Measurements from ENCODE around the gene BNC2. TPM values are rescaled to one million over a fixed set of nuclear protein-coding genes. Genes with fewer than 3 reads are reported as not detected.

The BNC2 gene
- total RNA-seq, 1 experiment from 2014 or later, result 0.20 TPM

DNA sequence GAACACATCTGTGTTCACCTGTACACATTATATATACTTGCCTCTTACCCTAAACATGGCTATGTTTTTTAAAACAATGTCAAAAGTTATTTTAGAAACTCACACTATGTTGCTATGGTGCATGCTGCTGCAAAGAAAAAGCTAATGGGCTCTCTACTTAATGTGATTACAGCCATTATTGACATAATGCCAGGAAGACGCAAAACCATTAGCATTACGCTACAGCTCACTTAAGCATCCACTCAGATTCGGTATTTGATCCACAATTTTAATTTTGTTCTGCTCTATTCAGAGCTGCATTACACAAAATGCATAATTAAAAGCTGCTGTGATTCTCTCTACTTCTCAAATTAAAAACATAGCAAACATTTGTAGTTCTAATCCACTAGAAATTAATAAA, 395.2 kb downstream of the BNC2 start:
- H3K27ac Mint-ChIP-seq (ENCODE audit: unreplicated experiment), result no peak overlapping the region
- H3K36me3 Mint-ChIP-seq (ENCODE audit: insufficient read depth, unreplicated experiment), result no peaks in the 10 kb centered on the region
- intact Hi-C loops (cut with micrococcal nuclease; ENCODE audit: unreplicated experiment), result no loop called here
- H3K4me3 Mint-ChIP-seq (ENCODE audit: unreplicated experiment), result no peak overlapping the region
- H3K9me3 Mint-ChIP-seq (ENCODE audit: unreplicated experiment), result no peaks in the 10 kb centered on the region
- H3K4me1 Mint-ChIP-seq (ENCODE audit: low read depth, unreplicated experiment), result no peaks in the 10 kb centered on the region
- Histone ChIP-seq H3K27me3 (replicated peaks; ENCODE audit: control insufficient read depth, insufficient read depth, low read length) (no peaks in the 10 kb centered on the region), H3K4me1 (no peaks in the 10 kb centered on the region), H3K4me3 (ENCODE audit: low read depth, low read length) (no peak overlapping the region), H3K36me3 (ENCODE audit: control insufficient read depth, insufficient read depth, low read length) (no peaks in the 10 kb centered on the region), H3K9me3 (no peaks in the 10 kb centered on the region)
- BruUV-seq (replicated peaks), result no TSS peak
- no peak for DNase-seq
- peaks cover 4% of the 10 kb centered on the region for H3K27me3 Mint-ChIP-seq (ENCODE audit: insufficient read depth, unreplicated experiment)
- POLR2A ChIA-PET, result no interaction called here
- CTCF ChIA-PET, result no interaction called here
- TF ChIP-seq CTCF (IDR thresholded peaks at IDR 0.05; ENCODE audit: insufficient read depth in 1 of 2, low read depth in 1 of 2, low read length in 1 of 2, severe bottlenecking in 1 of 2, unreplicated experiment in 1 of 2), result no peak

DNA sequence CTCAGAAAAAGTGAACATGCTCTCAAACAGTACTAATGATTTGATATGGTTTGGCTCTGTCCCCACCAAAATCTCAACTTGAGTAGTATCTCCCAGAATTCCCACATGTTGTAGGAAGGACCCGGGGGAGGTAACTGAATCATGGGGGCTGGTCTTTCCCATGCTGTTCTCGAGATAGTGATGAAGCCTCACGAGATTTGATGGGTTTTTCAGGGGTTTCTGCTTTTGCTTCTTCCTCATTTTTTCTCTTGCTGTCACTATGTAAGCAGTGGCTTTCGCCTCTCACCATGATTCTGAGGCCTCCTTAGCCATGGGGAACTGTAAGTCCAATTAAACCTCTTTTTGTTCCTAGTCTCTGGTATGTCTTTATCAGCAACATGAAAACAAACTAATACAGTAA, 401.3 kb downstream of the BNC2 start:
- BruUV-seq (replicated peaks), result no TSS peak
- Mint-ChIP-seq H3K4me1 (ENCODE audit: low read depth, unreplicated experiment) (no peaks in the 10 kb centered on the region), H3K27ac (ENCODE audit: unreplicated experiment) (no peak overlapping the region), H3K36me3 (ENCODE audit: insufficient read depth, unreplicated experiment) (no peaks in the 10 kb centered on the region), H3K4me3 (ENCODE audit: unreplicated experiment) (no peak overlapping the region), H3K27me3 (ENCODE audit: insufficient read depth, unreplicated experiment) (no peaks in the 10 kb centered on the region), H3K9me3 (ENCODE audit: unreplicated experiment) (no peaks in the 10 kb centered on the region)
- TF ChIP-seq CTCF (IDR thresholded peaks at IDR 0.05; ENCODE audit: insufficient read depth in 1 of 2, low read depth in 1 of 2, low read length in 1 of 2, severe bottlenecking in 1 of 2, unreplicated experiment in 1 of 2), result no peak
- ChIA-PET POLR2A (no interaction called here), CTCF (no interaction called here)
- Histone ChIP-seq H3K4me3 (ENCODE audit: low read depth, low read length) (no peak overlapping the region), H3K9me3 (no peaks in the 10 kb centered on the region), H3K36me3 (ENCODE audit: control insufficient read depth, insufficient read depth, low read length) (no peaks in the 10 kb centered on the region), H3K27me3 (replicated peaks; ENCODE audit: control insufficient read depth, insufficient read depth, low read length) (no peaks in the 10 kb centered on the region), H3K4me1 (no peaks in the 10 kb centered on the region)
- intact Hi-C loops (cut with micrococcal nuclease; ENCODE audit: unreplicated experiment), result no loop called here
- no peak for DNase-seq

- Mint-ChIP-seq H3K36me3 (ENCODE audit: insufficient read depth, unreplicated experiment) (peaks cover 6% of the 10 kb centered on the region), H3K27ac (ENCODE audit: unreplicated experiment) (no peak overlapping the region), H3K27me3 (ENCODE audit: insufficient read depth, unreplicated experiment) (no peaks in the 10 kb centered on the region), H3K4me3 (ENCODE audit: unreplicated experiment) (no peak overlapping the region), H3K4me1 (ENCODE audit: low read depth, unreplicated experiment) (no peaks in the 10 kb centered on the region), H3K9me3 (ENCODE audit: unreplicated experiment) (no peaks in the 10 kb centered on the region)
- BruUV-seq (replicated peaks), result no TSS peak
- H3K4me1 ChIP-seq, result no peaks in the 10 kb centered on the region
- CTCF ChIA-PET, result no interaction called here
- H3K4me3 ChIP-seq (ENCODE audit: low read depth, low read length), result no peak overlapping the region
- intact Hi-C loops (cut with micrococcal nuclease; ENCODE audit: unreplicated experiment), result no loop called here
- no peaks in the 10 kb centered on the region for H3K9me3 ChIP-seq
- POLR2A ChIA-PET, result no interaction called here
- no peaks in the 10 kb centered on the region for H3K36me3 ChIP-seq (ENCODE audit: control insufficient read depth, insufficient read depth, low read length)
- no peak for TF ChIP-seq CTCF (IDR thresholded peaks at IDR 0.05; ENCODE audit: insufficient read depth in 1 of 2, low read depth in 1 of 2, low read length in 1 of 2, severe bottlenecking in 1 of 2, unreplicated experiment in 1 of 2)
- DNase-seq, result no peak
- no peaks in the 10 kb centered on the region for H3K27me3 ChIP-seq (replicated peaks; ENCODE audit: control insufficient read depth, insufficient read depth, low read length)
Measured at GRCh38 chr9:16461851-16462250, 408.6 kb downstream of the BNC2 start.

Data from Caco-2 (cell line).